Urinary bladder (tissue), 4 donors: ENCODE results near the gene DSTN. TPM values are rescaled to one million over a fixed set of nuclear protein-coding genes. Genes with fewer than 3 reads are reported as not detected.

ENCODE experiments used
- DNase-seq: peaks from one replicate; pipeline ENCODE4 v3.0.0-alpha.2; 2015; ENCODE audit errors: extremely low spot score
- H3K27ac ChIP-seq: one replicate; pipeline ENCODE4 v1.5.1; 2013; ENCODE audit warnings: low read depth, mild to moderate bottlenecking, moderate library complexity
- H3K36me3 ChIP-seq: one replicate; pipeline ENCODE4 v1.6.1; 2013; ENCODE audit warnings: mild to moderate bottlenecking, moderate library complexity; ENCODE audit not compliant: insufficient read depth
- H3K4me1 ChIP-seq: one replicate; pipeline ENCODE4 v1.6.1; 2013; ENCODE audit warnings: mild to moderate bottlenecking, moderate library complexity; ENCODE audit not compliant: insufficient read depth
- H3K4me3 ChIP-seq: one replicate; pipeline ENCODE4 v1.5.1; 2013; ENCODE audit warnings: low read depth, low read length
- WGBS: extraction: QIAGEN DNeasy Blood & Tissue Kit; methylation state at CpG from one replicate; pipeline ENCODE4 v1.1.7; 2013; 5-methylcytosine and 5-hydroxymethylcytosine counted together
- polyA plus RNA-seq: library from polyadenylated mRNA; stranded (reverse); fragments of 200-250 nt; gene quantifications from one replicate; pipeline ENCODE4 v1.2.3, GENCODE V29; 2013
- total RNA-seq: library from RNA; depleted of rRNA; stranded (reverse); fragments of >200 nt; gene quantifications from one replicate; pipeline ENCODE4 v1.2.3, GENCODE V29; 2014
- donor health status: healthy with polysubstance abuse.
- donor health status: healthy.

The DSTN gene
- total and polyA plus RNA-seq, 2 donors: 589 to 2,115 TPM

- Histone ChIP-seq H3K36me3 (peaks cover 3% of the 10 kb centered on the region), H3K27ac (no peak overlapping the region), H3K4me1 (no peaks in the 10 kb centered on the region), H3K4me3 (no peak overlapping the region)
- WGBS: 89% methylated on average over 6 of the region's 6 CpGs
- no peak for DNase-seq
Observed at GRCh38 chr20:17630806-17631195, 60.9 kb downstream of the DSTN start.

- no peak overlapping the region for H3K4me3 ChIP-seq
- DNase-seq: no peak
- peaks cover 3% of the 10 kb centered on the region for H3K36me3 ChIP-seq
- WGBS: 90% methylated on average over 9 of the region's 9 CpGs
- H3K27ac ChIP-seq: no peak overlapping the region
- no peaks in the 10 kb centered on the region for H3K4me1 ChIP-seq
Observed at GRCh38 chr20:17631576-17632319, 61.9 kb downstream of the DSTN start.

GRCh38 chr20:17633221-17633849, 63.5 kb downstream of the DSTN start:
- DNase-seq: no peak
- no peaks in the 10 kb centered on the region for H3K4me1 ChIP-seq
- H3K4me3 ChIP-seq: no peak overlapping the region
- 92% methylated on average over 13 of the region's 13 CpGs for WGBS
- peaks cover 3% of the 10 kb centered on the region for H3K36me3 ChIP-seq
- no peak overlapping the region for H3K27ac ChIP-seq

GRCh38 chr20:17633850-17634500, 64.1 kb downstream of the DSTN start:
- peak overlapping the region; percentile 67 for H3K27ac ChIP-seq
- 67% methylated on average over 18 of the region's 18 CpGs for WGBS
- peaks cover 3% of the 10 kb centered on the region for H3K36me3 ChIP-seq
- no peak for DNase-seq
- no peaks in the 10 kb centered on the region for H3K4me1 ChIP-seq
- H3K4me3 ChIP-seq: no peak overlapping the region

- DNase-seq: no peak
- Histone ChIP-seq H3K27ac (peak overlapping the region; percentile 67), H3K4me3 (no peak overlapping the region), H3K36me3 (no peaks in the 10 kb centered on the region), H3K4me1 (no peaks in the 10 kb centered on the region)
- 55% methylated on average over 13 of the region's 13 CpGs for WGBS
Observed at GRCh38 chr20:17634661-17635331, 64.9 kb downstream of the DSTN start.

GRCh38 chr20:17635332-17636244, 65.7 kb downstream of the DSTN start:
- Histone ChIP-seq H3K4me1 (no peaks in the 10 kb centered on the region), H3K4me3 (no peak overlapping the region), H3K27ac (no peak overlapping the region), H3K36me3 (no peaks in the 10 kb centered on the region)
- DNase-seq: no peak
- WGBS: 61% methylated on average over 25 of the region's 25 CpGs

- Histone ChIP-seq H3K4me1 (no peaks in the 10 kb centered on the region), H3K36me3 (no peaks in the 10 kb centered on the region)
- DNase-seq: no peak
Observed at GRCh38 chr20:17636523-17637412, 66.9 kb downstream of the DSTN start.

GRCh38 chr20:17637413-17637780, 67.5 kb downstream of the DSTN start:
- Histone ChIP-seq H3K4me3 (no peak overlapping the region), H3K36me3 (no peaks in the 10 kb centered on the region), H3K27ac (no peak overlapping the region), H3K4me1 (no peaks in the 10 kb centered on the region)
- DNase-seq: no peak
- 57% methylated on average over 4 of the region's 4 CpGs for WGBS

More at GRCh38 chr20:17636523-17637412, 66.9 kb downstream of the DSTN start:
- Histone ChIP-seq H3K4me3 (no peak overlapping the region), H3K27ac (no peak overlapping the region)
- 64% methylated on average over 24 of the region's 24 CpGs for WGBS

GRCh38 chr20:17637985-17638640, 68.2 kb downstream of the DSTN start:
- Histone ChIP-seq H3K4me1 (no peaks in the 10 kb centered on the region), H3K36me3 (no peaks in the 10 kb centered on the region), H3K4me3 (no peak overlapping the region), H3K27ac (no peak overlapping the region)
- no peak for DNase-seq
- 80% methylated on average over 13 of the region's 13 CpGs for WGBS

- H3K36me3 ChIP-seq: no peaks in the 10 kb centered on the region
- no peak for DNase-seq
- 81% methylated on average over 6 of the region's 6 CpGs for WGBS
- no peak overlapping the region for H3K27ac ChIP-seq
- no peaks in the 10 kb centered on the region for H3K4me1 ChIP-seq
- no peak overlapping the region for H3K4me3 ChIP-seq
Observed at GRCh38 chr20:17638835-17639407, 69.0 kb downstream of the DSTN start.

- no peaks in the 10 kb centered on the region for H3K36me3 ChIP-seq
- H3K27ac ChIP-seq: no peak overlapping the region
- H3K4me1 ChIP-seq: no peaks in the 10 kb centered on the region
- no peak for DNase-seq
- no peak overlapping the region for H3K4me3 ChIP-seq
- 82% methylated on average over 12 of the region's 12 CpGs for WGBS
Observed at GRCh38 chr20:17640146-17640874, 70.4 kb downstream of the DSTN start.
